ENCODE measurements around the gene TOP2A. TPM values are rescaled to one million over a fixed set of nuclear protein-coding genes. Genes with fewer than 3 reads are reported as not detected.
A peak's percentile ranks its signal among the peaks of the same experiment; 100 is the strongest.

Gene TOP2A
- total RNA-seq, 1 donor from 2014 or later: 91.0 TPM

DNA sequence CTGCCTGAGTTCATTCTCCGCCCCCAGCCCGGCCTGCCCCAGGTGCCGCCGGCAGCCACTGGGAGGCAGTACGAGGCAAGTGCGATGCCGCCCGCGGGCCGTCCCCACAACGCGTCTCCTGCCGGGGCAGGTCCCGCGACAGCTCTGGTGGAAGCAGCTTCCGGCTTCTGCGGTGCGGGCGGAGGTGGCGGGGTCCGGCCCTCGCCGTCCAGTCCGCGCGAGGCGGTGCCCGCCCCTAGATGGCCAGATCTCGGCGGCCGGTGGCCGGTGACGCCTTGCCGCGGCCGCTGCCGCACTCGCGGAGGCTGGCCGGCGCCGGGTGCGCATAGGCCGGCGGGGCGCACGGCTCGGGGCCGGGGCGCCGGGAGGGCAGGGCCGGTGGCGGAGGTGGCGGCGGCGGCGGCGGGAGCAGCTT, 55.0 kb downstream of the TOP2A start:
- peak; percentile 62 to 79 for DNase-seq (ENCODE audit: low spot score in 2 of 2, unreplicated experiment in 2 of 2)
- Mint-ChIP-seq H3K36me3 (no peaks in the 10 kb centered on the region), H3K4me3 (peak overlapping the region; percentile 63), H3K27ac (no peak overlapping the region), H3K9me3 (no peaks in the 10 kb centered on the region), H3K4me1 (peaks cover 17% of the 10 kb centered on the region), H3K27me3 (ENCODE audit: low read depth) (peaks cover 23% of the 10 kb centered on the region)
- TF ChIP-seq, protein P1, sequence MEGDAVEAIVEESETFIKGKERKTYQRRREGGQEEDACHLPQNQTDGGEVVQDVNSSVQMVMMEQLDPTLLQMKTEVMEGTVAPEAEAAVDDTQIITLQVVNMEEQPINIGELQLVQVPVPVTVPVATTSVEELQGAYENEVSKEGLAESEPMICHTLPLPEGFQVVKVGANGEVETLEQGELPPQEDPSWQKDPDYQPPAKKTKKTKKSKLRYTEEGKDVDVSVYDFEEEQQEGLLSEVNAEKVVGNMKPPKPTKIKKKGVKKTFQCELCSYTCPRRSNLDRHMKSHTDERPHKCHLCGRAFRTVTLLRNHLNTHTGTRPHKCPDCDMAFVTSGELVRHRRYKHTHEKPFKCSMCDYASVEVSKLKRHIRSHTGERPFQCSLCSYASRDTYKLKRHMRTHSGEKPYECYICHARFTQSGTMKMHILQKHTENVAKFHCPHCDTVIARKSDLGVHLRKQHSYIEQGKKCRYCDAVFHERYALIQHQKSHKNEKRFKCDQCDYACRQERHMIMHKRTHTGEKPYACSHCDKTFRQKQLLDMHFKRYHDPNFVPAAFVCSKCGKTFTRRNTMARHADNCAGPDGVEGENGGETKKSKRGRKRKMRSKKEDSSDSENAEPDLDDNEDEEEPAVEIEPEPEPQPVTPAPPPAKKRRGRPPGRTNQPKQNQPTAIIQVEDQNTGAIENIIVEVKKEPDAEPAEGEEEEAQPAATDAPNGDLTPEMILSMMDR (IDR thresholded peaks at IDR 0.05; ENCODE audit: unreplicated experiment): peak; percentile 40

DNA sequence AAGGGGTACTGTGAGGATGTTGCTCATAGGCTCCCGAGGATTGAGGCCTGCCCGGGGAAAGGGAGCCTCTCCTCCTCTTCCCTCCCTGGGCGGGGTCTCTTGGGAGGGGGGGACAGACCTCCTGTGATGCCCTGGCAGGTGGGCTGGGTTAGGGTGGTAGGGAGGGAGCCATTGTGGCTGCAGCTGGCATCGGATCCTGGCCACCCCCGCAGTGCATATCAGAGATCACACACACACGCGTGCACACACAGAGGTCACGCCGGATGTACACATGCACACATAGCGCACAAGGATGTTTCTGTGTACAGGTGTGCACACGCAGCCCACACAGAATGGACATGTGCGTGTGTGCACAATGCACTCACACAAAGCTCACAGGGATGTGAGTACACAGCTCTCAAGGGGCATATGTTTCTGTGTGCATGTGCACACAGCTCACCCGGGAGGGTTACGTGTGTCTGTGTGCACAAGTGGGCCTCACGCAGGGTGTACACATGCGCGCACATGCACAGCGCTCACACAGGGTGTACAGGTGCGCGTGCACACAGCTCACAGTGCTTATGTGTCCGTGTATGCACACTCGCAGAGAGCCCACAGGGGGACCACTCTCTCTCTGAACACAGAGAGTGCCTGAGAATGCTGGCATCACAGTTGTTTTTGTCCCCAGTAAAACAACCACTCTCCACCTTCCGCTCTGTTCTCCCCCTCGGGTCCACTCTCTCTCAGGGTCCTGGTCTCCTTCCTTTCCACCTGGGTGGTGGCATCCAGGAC, 55.6 kb downstream of the TOP2A start:
- Mint-ChIP-seq H3K9me3 (no peaks in the 10 kb centered on the region), H3K27me3 (ENCODE audit: low read depth) (peaks cover 23% of the 10 kb centered on the region), H3K36me3 (no peaks in the 10 kb centered on the region), H3K4me3 (peak overlapping the region; percentile 52), H3K4me1 (peaks cover 19% of the 10 kb centered on the region), H3K27ac (no peak overlapping the region)
- TF ChIP-seq, protein P1 (IDR thresholded peaks at IDR 0.05; ENCODE audit: unreplicated experiment): no peak
- DNase-seq (ENCODE audit: low spot score in 2 of 2, unreplicated experiment in 2 of 2): no peak

DNA sequence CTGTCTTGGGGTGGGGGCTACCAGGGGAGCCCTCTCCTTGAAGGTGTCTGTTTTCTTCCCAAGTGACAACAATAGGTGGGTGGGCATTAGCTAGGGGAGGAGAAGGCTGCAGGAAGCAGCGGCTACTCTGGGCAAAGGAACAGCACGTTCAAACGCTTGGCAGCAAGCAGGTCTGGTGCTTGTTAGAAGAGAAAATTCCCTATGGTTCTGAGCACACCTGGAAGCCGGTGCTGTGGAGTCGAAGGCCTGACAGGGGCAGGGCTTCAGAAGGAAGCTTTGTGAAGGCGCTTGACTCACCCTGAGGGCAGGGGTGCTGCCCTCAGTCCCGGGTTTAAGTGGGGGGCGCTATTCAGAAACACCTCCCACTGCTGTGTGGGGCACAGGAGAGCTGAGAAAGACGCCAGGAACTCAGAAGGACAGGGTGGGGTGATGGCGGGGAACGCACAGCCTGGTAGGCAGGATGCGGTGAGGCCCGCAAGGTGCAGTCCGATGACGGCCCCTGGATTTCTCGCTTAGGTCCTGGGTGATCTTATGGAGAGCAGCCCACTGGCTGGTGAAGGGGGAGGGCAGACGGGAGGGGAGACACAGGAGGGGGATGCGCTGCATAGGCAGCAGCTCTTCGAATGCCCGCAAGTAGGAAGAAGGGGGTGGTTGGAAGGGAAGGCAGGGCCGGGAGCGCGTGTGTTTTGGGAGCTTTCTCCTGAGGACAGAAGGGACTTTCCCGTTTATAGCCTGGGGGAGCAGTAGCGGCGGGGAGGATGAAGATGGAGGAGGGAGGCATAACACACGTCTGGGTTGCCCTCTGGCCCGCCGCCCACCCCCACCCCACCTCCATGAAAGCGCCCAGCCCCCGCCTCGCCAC, 56.4 kb downstream of the TOP2A start:
- TF ChIP-seq, protein P1 (IDR thresholded peaks at IDR 0.05; ENCODE audit: unreplicated experiment): no peak
- H3K27ac Mint-ChIP-seq: no peak overlapping the region
- H3K36me3 Mint-ChIP-seq: no peaks in the 10 kb centered on the region
- peaks cover 19% of the 10 kb centered on the region for H3K4me1 Mint-ChIP-seq
- H3K9me3 Mint-ChIP-seq: no peaks in the 10 kb centered on the region
- no peak for DNase-seq (ENCODE audit: low spot score in 2 of 2, unreplicated experiment in 2 of 2)
- peaks cover 23% of the 10 kb centered on the region for H3K27me3 Mint-ChIP-seq (ENCODE audit: low read depth)
- no peak overlapping the region for H3K4me3 Mint-ChIP-seq

DNA sequence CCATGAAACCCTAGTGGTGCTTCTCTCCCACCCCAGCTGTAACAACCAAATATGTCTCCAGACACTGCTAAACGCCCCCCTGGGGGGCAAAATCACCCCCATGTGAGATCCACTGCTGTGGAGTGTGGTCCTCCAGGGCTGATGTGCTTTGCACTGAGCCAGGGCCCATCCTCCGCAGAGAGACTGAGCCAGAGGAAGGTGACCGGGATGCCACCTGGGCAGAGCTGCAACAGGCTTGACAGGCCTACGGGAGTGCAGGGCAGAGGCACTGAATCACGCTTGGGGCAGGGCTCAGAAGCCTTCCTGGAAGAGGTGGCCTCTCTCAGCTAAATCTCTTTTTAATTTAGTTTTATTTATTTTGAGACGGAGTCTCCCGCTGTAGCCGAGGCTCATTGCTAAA, 57.6 kb downstream of the TOP2A start:
- Mint-ChIP-seq H3K27me3 (ENCODE audit: low read depth) (peaks cover 23% of the 10 kb centered on the region), H3K9me3 (no peaks in the 10 kb centered on the region), H3K27ac (no peak overlapping the region), H3K36me3 (peaks cover 3% of the 10 kb centered on the region), H3K4me3 (no peak overlapping the region), H3K4me1 (peaks cover 19% of the 10 kb centered on the region)
- TF ChIP-seq, protein P1 (IDR thresholded peaks at IDR 0.05; ENCODE audit: unreplicated experiment): no peak
- DNase-seq (ENCODE audit: low spot score in 2 of 2, unreplicated experiment in 2 of 2): no peak

DNA sequence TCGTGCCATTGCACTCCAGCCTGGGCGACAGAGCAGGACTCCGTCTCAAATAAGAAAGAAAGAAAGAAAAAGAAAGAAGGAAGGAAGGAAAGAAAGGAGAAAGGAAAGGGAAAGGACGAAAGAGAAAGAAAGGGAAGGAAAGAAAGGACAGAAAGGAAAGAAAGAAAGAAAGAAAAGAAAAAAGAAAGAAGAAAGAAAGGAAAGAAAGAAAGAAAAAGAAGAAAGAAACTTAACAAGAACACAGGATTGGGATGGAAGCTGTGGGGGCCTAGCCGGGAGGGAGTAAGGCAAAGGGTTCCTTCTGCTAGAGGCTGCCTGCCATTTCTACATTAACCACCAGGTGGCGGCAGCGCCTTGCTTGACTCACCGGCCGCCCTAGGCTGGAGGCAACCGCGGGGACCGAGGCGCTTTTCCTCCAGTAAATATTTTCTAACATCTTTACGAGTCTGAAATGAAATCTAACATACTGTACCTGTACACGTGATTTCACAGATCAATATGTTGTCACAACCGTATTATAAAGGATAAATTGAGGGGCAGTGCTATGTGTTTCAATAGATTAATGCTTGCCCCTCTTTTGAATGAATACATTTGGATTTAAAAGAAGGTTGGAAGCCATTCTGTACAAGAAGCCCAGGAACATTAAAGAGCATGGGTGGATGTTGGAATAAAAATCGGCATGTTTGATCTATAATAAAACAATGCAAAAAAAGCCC, 59.2 kb downstream of the TOP2A start:
- H3K27me3 Mint-ChIP-seq (ENCODE audit: low read depth): peaks cover 14% of the 10 kb centered on the region
- TF ChIP-seq, protein P1 (IDR thresholded peaks at IDR 0.05; ENCODE audit: unreplicated experiment): peak; percentile 98
- H3K4me1 Mint-ChIP-seq: peaks cover 26% of the 10 kb centered on the region
- peak overlapping the region; percentile 66 for H3K27ac Mint-ChIP-seq
- peak; percentile 80 to 96 for DNase-seq (ENCODE audit: low spot score in 2 of 2, unreplicated experiment in 2 of 2)
- no peaks in the 10 kb centered on the region for H3K9me3 Mint-ChIP-seq
- H3K4me3 Mint-ChIP-seq: peak overlapping the region; percentile 23
- peaks cover 6% of the 10 kb centered on the region for H3K36me3 Mint-ChIP-seq
